ENCODE data around the gene MAML2.

- TF ChIP-seq CTCF (IDR thresholded peaks at IDR 0.05) (no peak), POLR2A (IDR thresholded peaks at IDR 0.05) (no peak), EP300 (IDR thresholded peaks at IDR 0.05) (no peak), POLR2AphosphoS5 (IDR thresholded peaks at IDR 0.05) (no peak)
Measured at GRCh38 chr11:96376796-96377195, 33.8 kb upstream of the MAML2 start.

Data from stomach (tissue), 4 donors.